H1 (cell line): ENCODE measurements around the gene HTATSF1. TPM values are rescaled to one million over a fixed set of nuclear protein-coding genes. Genes with fewer than 3 reads are reported as not detected.
A peak's percentile ranks its signal among the peaks of the same experiment; 100 is the strongest.

Experiments
- CHD1 ChIP-seq: IDR thresholded peaks from 2 replicates; pipeline ENCODE4 v1.6.1; 2012; ENCODE audit warnings: low read depth, low read length, improper control_type of control experiment
- KDM1A ChIP-seq: fragments of 200-600, 300-600 bp; sonication (generic); IDR thresholded peaks from 2 replicates; pipeline ENCODE4 v1.7.1; 2016; ENCODE audit warnings: mild to moderate bottlenecking, low read length, borderline replicate concordance
- KDM4A ChIP-seq: IDR thresholded peaks from one replicate; pipeline ENCODE4 v1.7.1; 2012; ENCODE audit warnings: low read depth, mild to moderate bottlenecking, moderate library complexity, low read length, inconsistent platforms; ENCODE audit not compliant: severe bottlenecking
- PHF8 ChIP-seq: fragments of 200-600 bp; sonication (generic); conservative IDR thresholded peaks from 2 replicates; pipeline ENCODE4 v1.7.1; 2012; ENCODE audit warnings: low read depth, mild to moderate bottlenecking, inconsistent platforms, low read length, moderate library complexity
- RBBP5 ChIP-seq: IDR thresholded peaks from 2 replicates; pipeline ENCODE4 v1.7.1; 2012; ENCODE audit warnings: low read depth, mild to moderate bottlenecking, inconsistent platforms, low read length, moderate library complexity, borderline replicate concordance
- SIRT6 ChIP-seq: IDR thresholded peaks from one replicate; pipeline ENCODE4 v1.7.1; 2012; ENCODE audit warnings: low read length, inconsistent platforms
- microRNA counts: library from miRNA; unstranded; fragments of <30 nt; microRNA quantifications from one replicate; lab custom pipeline; 2015
- microRNA-seq, 2 experiments: library from miRNA; unstranded; fragments of <30 nt; microRNA quantifications; one replicate each; pipeline versions ENCODE4 to v1.2.0, GENCODE V29; 2016 to 2020; ENCODE audit warnings: borderline microRNAs expressed in 2 of 2, borderline number of aligned reads in 2 of 2, borderline replicate concordance in 1 of 2
- polyA plus RNA-seq, 7 experiments: library from polyadenylated mRNA; depleted of rRNA in 3 of 7; stranded (reverse) in 5 of 7; unstranded in 2 of 7; fragments of >200 nt in 5 of 7; fragments of 200-250 nt in 2 of 7; gene quantifications; 1 replicate in 5 of 7; 2 replicates in 1 of 7; 4 replicates in 1 of 7; pipeline versions ENCODE4 v1.2.1 to v1.2.3, GENCODE V29; 2011 to 2013; ENCODE audit warnings: missing spikeins in 2 of 7, mixed read lengths in 2 of 7
- small RNA-seq: library from polyadenylated mRNA; stranded (forward); fragments of <200 nt; extraction: miRNeasy Mini kit (QIAGEN cat#:217004); gene quantifications from one replicate; pipeline ENCODE3, GENCODE V24; 2013; ENCODE audit not compliant: insufficient read depth
- total RNA-seq: library from RNA; stranded (reverse); fragmentation: NEBNext Ultra II Directional; extraction: Animal tissue kit (Norgen Biotek cat#: 25700); gene quantifications from 2 replicates; pipeline ENCODE4 v1.2.1, GENCODE V29; 2021

HTATSF1 gene
- total and polyA plus RNA-seq, 2 of the 8 experiments (the other 6 are each of a cell fraction or from before 2014, with no cell fraction given), result 1.2 to 49.3 TPM

- TF ChIP-seq RBBP5 (no peak), SIRT6 (no peak), PHF8 (no peak), KDM4A (no peak), CHD1 (no peak), KDM1A (no peak)
Measured at GRCh38 chrX:136555694-136556093, 58.3 kb downstream of the HTATSF1 start (continued).

MicroRNAs within 50 kb of the gene (microRNA counts, 767-probe panel; counts per million panel counts)
- microRNA hsa-miR-934 (lab: Ali Mortazavi, UCI), result 879 counts per million, percentile 95 among the panel's probes with 10 or more counts

Small RNA genes within 50 kb of the gene (microRNA-seq; reads per million reads assigned to microRNA genes)
- 0 reads per million in 2 experiments for gene MIR934

Small RNA genes within 50 kb of the gene (small RNA-seq; reads per million reads assigned to genes)
- not detected for gene MIR934

Other genes starting within 250 kb of the HTATSF1 start
- 19.2 and 19.6 TPM in 2 replicates for gene MAP7D3, start 246.2 kb upstream of the HTATSF1 start, total RNA-seq
- gene MAP7D3, start 246.2 kb upstream of the HTATSF1 start, polyA plus RNA-seq (2011; rRNA removed), result 3.8 and 4.8 TPM in 2 replicates
- gene ADGRG4, start 196.6 kb upstream of the HTATSF1 start, total RNA-seq, result not detected in 2 replicates
- not detected in 2 replicates for gene ADGRG4, start 196.6 kb upstream of the HTATSF1 start, polyA plus RNA-seq (2011; rRNA removed)
- gene BRS3, start 9.6 kb upstream of the HTATSF1 start, total RNA-seq, result not detected in 2 replicates
- gene BRS3, start 9.6 kb upstream of the HTATSF1 start, polyA plus RNA-seq (2011; rRNA removed), result not detected in 2 replicates
- gene VGLL1, start 34.6 kb downstream of the HTATSF1 start, total RNA-seq, result not detected in 2 replicates
- gene VGLL1, start 34.6 kb downstream of the HTATSF1 start, polyA plus RNA-seq (2011; rRNA removed), result not detected in 2 replicates
- gene CD40LG, start 150.6 kb downstream of the HTATSF1 start, total RNA-seq, result not detected in 2 replicates
- gene CD40LG, start 150.6 kb downstream of the HTATSF1 start, polyA plus RNA-seq (2011; rRNA removed), result not detected in 2 replicates